A549 (cell line): ENCODE data around the gene RUNDC3A.

ENCODE experiments used
- ATOH8 ChIP-seq: fragments of 250-450 bp; sonication (Bioruptor Pico); IDR thresholded peaks from 2 replicates; pipeline ENCODE4 v1.5.0; 2020; ENCODE audit warnings: low read depth, mild to moderate bottlenecking, moderate library complexity
- CHD2 ChIP-seq: fragments of 150-350 bp; IDR thresholded peaks from 2 replicates; pipeline ENCODE4 v1.6.1; 2014; ENCODE audit warnings: low read length; ENCODE audit not compliant: partially characterized antibody
- CHD4 ChIP-seq: fragments of 200-600 bp; sonication (generic); IDR thresholded peaks from 2 replicates; pipeline ENCODE4 v1.6.1; 2016; ENCODE audit warnings: antibody characterized with exemption, mild to moderate bottlenecking, borderline replicate concordance
- CTCF ChIP-seq: fragments of >200 bp; sonication (Bioruptor Twin); formaldehyde crosslinking; IDR thresholded peaks from 3 replicates; pipeline ENCODE4 v1.5.1; 2016
- ELK1 ChIP-seq: fragments of 150-350 bp; IDR thresholded peaks from 2 replicates; pipeline ENCODE4 v1.6.1; 2014; ENCODE audit warnings: low read depth, mild to moderate bottlenecking, low read length
- EP300 ChIP-seq, 2 experiments: fragments of >200 bp; sonication (Bioruptor Twin); formaldehyde crosslinking; IDR thresholded peaks; 2 replicates in 1 of 2; 3 replicates in 1 of 2; pipeline ENCODE4 v1.6.1; 2016 to 2017
- FOXS1 ChIP-seq: fragments of 250-450 bp; sonication (Bioruptor Pico); IDR thresholded peaks from 2 replicates; pipeline ENCODE4 v1.5.0; 2020; ENCODE audit warnings: mild to moderate bottlenecking, moderate library complexity
- HMGXB4 ChIP-seq: fragments of 250-450 bp; sonication (Bioruptor Pico); IDR thresholded peaks from 2 replicates; pipeline ENCODE4 v1.5.0; 2021; ENCODE audit warnings: mild to moderate bottlenecking, moderate library complexity, borderline replicate concordance
- JUNB ChIP-seq: fragments of >200 bp; sonication (Bioruptor Twin); formaldehyde crosslinking; IDR thresholded peaks from 2 replicates; pipeline ENCODE4 v1.6.1; 2016
- MAX ChIP-seq: IDR thresholded peaks from 2 replicates; pipeline ENCODE4 v1.6.1; 2012
- PBX3 ChIP-seq: IDR thresholded peaks from 2 replicates; pipeline ENCODE4 v1.6.1; 2012
- POLR2A ChIP-seq: IDR thresholded peaks from 2 replicates; pipeline ENCODE4 v1.6.1; 2012; ENCODE audit warnings: mild to moderate bottlenecking, low read length
- REST ChIP-seq: fragments of 200-600 bp; sonication (generic); IDR thresholded peaks from 2 replicates; pipeline ENCODE4 v1.6.1; 2016; ENCODE audit warnings: antibody characterized with exemption, mild to moderate bottlenecking, moderate library complexity
- RFX5 ChIP-seq: fragments of 450-650 bp; IDR thresholded peaks from 2 replicates; pipeline ENCODE4 v1.7.1; 2014; ENCODE audit warnings: antibody characterized with exemption, mild to moderate bottlenecking, moderate library complexity

- TF ChIP-seq POLR2A (no peak), REST (no peak), ELK1 (no peak), FOXS1 (no peak), CTCF (no peak), CHD4 (no peak), ATOH8 (CRISPR knock-in tag) (no peak), JUNB (no peak), EP300 (IDR thresholded peaks at IDR 0.05) (no peak), PBX3 (no peak), MAX (no peak), HMGXB4 (no peak), RFX5 (no peak), CHD2 (no peak)
These were observed 14.0 kb downstream of the RUNDC3A start for GRCh38 chr17:44322236-44322895.
